ENCODE data around the gene HMX3.

DNA sequence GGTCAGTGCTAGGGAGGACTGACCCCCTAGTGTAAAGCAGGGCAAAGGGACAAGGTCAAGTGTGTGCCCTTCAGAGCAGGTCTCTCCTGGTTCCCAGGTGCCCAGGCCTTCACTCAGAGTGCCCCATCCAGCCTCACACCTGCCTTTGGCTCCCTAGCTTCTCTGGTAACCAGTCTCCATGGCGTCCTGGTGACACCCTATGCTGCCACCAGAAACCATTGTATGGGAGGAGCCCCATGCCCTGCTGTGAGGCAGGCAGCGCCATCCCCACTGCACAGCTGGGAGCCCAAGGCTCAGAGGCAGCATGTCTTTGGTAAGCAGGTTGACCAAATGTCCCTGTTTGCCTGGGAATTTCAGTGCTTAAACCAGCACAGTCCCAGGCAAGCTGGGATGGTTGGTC, 33.1 kb upstream of the HMX3 start:
- TF ChIP-seq, protein P1, sequence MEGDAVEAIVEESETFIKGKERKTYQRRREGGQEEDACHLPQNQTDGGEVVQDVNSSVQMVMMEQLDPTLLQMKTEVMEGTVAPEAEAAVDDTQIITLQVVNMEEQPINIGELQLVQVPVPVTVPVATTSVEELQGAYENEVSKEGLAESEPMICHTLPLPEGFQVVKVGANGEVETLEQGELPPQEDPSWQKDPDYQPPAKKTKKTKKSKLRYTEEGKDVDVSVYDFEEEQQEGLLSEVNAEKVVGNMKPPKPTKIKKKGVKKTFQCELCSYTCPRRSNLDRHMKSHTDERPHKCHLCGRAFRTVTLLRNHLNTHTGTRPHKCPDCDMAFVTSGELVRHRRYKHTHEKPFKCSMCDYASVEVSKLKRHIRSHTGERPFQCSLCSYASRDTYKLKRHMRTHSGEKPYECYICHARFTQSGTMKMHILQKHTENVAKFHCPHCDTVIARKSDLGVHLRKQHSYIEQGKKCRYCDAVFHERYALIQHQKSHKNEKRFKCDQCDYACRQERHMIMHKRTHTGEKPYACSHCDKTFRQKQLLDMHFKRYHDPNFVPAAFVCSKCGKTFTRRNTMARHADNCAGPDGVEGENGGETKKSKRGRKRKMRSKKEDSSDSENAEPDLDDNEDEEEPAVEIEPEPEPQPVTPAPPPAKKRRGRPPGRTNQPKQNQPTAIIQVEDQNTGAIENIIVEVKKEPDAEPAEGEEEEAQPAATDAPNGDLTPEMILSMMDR (IDR thresholded peaks at IDR 0.05; ENCODE audit: borderline replicate concordance, extremely low read depth, low read length, poor library complexity, severe bottlenecking): no peak
- TF ChIP-seq EZH2 (IDR thresholded peaks at IDR 0.05; ENCODE audit: borderline replicate concordance, low read depth, low read length, severe bottlenecking): no peak

Measured in DND-41 (cell line).